ENCODE measurements around the gene SCAMP4.

SCAMP4 gene

GRCh38 chr19:1942934-1943555, 37.8 kb downstream of the SCAMP4 start:
- peak; percentile 35 for DNase-seq

- DNase-seq = no peak
These were observed 38.5 kb downstream of the SCAMP4 start for GRCh38 chr19:1943661-1944087.

GRCh38 chr19:1944088-1944915, 39.1 kb downstream of the SCAMP4 start:
- no peak for DNase-seq

- no peak for DNase-seq
These were observed 39.8 kb downstream of the SCAMP4 start for GRCh38 chr19:1944916-1945561.

- no peak for DNase-seq
These were observed 40.7 kb downstream of the SCAMP4 start for GRCh38 chr19:1945899-1946298.

- DNase-seq = no peak
These were observed 42.5 kb downstream of the SCAMP4 start for GRCh38 chr19:1947651-1948209.

- no peak for DNase-seq
These were observed 44.3 kb downstream of the SCAMP4 start for GRCh38 chr19:1949304-1950101.

GRCh38 chr19:1950640-1951039, 45.4 kb downstream of the SCAMP4 start:
- no peak for DNase-seq

GRCh38 chr19:1952635-1953034, 47.4 kb downstream of the SCAMP4 start:
- DNase-seq = no peak

- no peak for DNase-seq
These were observed 47.8 kb downstream of the SCAMP4 start for GRCh38 chr19:1953037-1953436.

- DNase-seq = no peak
These were observed 48.4 kb downstream of the SCAMP4 start for GRCh38 chr19:1953441-1954094.

- no peak for DNase-seq
These were observed 49.3 kb downstream of the SCAMP4 start for GRCh38 chr19:1954532-1954933.

GRCh38 chr19:1955171-1956121, 50.2 kb downstream of the SCAMP4 start:
- DNase-seq = no peak

GRCh38 chr19:1956122-1956494, 50.9 kb downstream of the SCAMP4 start:
- no peak for DNase-seq

GRCh38 chr19:1956868-1957492, 51.8 kb downstream of the SCAMP4 start:
- no peak for DNase-seq

- no peak for DNase-seq
These were observed 52.5 kb downstream of the SCAMP4 start for GRCh38 chr19:1957562-1958248.

GRCh38 chr19:1959928-1960589, 54.9 kb downstream of the SCAMP4 start:
- DNase-seq = no peak

- no peak for DNase-seq
These were observed 56.0 kb downstream of the SCAMP4 start for GRCh38 chr19:1961000-1961883.

Data from CD4-positive, alpha-beta T cell treated with Interleukin-10 for 1 hour (primary cell).